GM21576 (cell line): Measurements from ENCODE around the gene IL17RD.

Experiments used
- ATAC-seq: cut with Tn5 transposase; IDR thresholded peaks from one replicate; pipeline ENCODE4 v1.9.1; 2021; ENCODE audit warnings: mild to moderate bottlenecking, moderate library complexity; ENCODE audit not compliant: unreplicated experiment

The IL17RD gene

DNA sequence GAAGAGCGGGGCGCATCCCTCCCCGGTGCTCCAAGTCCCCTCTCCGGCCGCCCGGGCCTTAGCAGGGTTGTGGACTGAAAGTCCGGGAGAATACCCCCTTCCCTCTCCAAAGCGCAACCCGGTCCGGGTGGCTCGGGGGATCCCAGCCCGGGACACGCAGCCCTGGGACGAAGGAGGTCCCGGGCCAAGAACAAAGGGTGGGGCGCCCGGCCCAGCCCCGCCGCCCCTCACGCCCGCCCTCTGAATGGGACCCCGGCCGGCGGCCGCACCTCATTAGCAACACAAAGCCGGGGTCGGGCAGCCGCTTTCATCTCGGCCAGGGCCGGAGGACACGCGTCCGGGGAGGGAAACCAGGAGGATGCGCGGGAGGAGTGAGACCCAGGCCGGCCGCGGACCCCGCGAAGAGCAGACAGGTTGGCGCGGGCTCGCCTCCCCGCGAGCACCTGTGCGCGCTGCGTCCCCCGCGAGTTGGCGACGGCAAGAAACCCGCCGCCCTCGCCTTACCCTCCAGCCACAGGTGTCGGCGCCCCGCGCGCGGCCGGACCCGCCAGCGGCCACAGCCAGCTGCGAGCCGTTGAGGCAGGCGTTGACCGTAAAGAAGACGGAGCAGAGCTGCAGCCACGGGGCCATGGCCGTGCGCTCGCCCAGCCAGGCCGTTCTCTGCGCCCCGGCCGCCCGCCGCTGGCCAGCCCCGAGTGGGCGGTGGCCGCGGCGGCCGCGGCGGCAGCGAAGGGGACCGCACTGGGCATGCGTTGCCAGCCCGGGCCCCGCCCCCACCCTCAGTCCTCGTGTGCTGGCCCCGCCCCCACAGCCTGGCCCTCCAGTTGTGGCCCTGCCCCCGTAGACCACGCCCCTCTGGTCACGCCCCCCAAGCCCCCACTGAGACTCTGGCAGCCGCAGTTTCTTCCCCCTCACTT, at the start of gene IL17RD:
Gene IL17RD, minus strand, starts transcription at position 697 of the 917 bp plus-strand sequence. Its CDS starts 67 bp downstream, at position 630.
- ATAC-seq, result no peak

DNA sequence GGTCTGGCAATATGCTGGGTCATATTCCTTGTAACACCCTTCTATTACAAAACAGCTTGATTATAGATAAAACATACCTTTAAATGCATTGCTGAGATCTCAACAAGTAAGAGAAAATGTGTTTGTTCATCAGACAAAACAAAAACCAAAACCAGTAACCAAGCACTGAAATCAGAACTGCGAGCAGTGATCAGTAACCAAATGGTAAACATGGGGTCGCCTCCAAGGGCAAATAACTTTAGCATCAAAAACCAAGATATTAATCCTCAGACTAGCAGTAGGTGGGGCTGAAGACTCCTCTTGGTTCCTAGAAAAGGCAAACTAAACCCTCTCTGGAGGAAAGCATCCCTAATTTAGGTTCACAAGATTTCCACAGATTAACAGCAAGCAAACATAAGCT, 41.3 kb upstream of the IL17RD start:
- ATAC-seq, result no peak

DNA sequence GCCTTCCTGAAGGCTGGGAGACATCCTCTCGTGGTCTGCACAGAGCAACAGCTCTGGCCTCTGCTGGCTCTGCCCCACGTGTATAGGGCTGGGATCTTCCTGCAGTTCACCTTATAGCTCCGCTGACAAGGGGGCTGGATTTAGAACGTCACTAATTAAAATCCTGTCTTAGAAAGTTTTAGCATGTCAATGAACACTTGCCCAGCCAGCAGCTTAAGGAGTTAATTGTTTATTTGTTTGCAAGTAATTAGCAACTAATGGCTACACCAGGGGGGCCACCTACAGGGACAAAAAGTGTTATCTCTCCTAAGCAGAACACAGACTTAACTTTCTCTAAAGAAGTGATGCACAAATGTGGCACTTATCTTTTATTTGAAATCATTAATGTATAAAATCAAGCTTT, 34.7 kb upstream of the IL17RD start, which contains the start of gene HESX1:
Gene HESX1, minus strand, starts transcription at position 84 of the 403 bp plus-strand sequence. Its CDS starts 60 bp downstream, at position 24.
- ATAC-seq, result no peak

DNA sequence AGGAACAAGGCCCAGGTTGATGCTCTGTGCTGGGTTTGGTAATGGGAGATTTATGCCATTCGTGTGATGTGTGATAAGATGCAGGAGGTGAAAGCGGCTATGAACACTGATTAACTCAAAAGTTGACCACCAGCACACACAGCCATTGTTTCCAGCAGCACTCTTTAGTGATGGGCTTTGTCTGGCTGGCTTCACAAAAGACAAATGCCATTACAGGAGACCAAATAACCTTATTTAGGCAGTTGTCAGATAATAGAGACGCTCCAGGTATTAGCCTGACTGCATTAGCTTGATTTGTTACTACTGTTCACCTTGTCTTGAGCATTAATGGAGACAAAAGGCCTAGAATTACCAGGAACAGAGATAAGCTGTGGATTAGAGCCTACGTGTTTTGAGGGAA, 29.5 kb upstream of the IL17RD start:
- ATAC-seq, result no peak

DNA sequence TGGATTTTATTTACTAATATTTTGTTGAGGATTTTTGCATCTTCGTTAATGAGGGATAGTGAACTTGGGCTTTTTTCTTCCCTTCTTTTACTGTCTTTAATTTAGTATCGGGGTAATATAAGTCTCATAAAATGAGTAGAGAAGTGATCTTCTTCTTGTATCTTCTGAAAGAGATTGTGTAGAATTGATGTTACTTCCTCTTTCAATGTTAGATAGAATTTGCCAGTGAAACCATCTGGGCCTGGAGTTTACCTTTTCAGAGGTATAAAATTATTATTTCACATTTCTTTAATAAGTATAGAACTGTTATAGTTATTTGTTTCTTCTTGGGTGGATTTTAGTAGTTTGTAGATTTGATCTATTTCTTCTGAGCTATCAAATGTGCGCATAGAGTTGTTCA, 26.9 kb upstream of the IL17RD start:
- ATAC-seq, result no peak

DNA sequence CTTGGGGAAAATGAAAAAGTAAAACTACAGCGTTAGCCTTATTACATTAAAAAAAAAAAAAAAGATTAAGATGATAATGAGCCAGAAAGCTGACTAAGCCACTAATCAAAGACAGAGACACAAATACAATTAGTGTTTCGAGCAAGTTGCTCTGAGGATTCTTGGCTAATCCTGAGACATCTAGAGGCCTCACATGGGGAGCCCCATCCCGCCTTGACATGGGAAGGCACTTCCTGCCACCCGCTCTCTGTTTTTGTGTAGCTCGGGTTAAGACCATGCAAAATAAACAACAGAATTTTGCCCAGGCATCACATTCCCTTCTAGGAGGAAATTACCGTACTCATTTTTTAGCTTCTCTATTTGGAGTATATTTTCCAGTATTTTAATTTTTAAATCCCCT, 19.4 kb upstream of the IL17RD start:
- ATAC-seq, result no peak

DNA sequence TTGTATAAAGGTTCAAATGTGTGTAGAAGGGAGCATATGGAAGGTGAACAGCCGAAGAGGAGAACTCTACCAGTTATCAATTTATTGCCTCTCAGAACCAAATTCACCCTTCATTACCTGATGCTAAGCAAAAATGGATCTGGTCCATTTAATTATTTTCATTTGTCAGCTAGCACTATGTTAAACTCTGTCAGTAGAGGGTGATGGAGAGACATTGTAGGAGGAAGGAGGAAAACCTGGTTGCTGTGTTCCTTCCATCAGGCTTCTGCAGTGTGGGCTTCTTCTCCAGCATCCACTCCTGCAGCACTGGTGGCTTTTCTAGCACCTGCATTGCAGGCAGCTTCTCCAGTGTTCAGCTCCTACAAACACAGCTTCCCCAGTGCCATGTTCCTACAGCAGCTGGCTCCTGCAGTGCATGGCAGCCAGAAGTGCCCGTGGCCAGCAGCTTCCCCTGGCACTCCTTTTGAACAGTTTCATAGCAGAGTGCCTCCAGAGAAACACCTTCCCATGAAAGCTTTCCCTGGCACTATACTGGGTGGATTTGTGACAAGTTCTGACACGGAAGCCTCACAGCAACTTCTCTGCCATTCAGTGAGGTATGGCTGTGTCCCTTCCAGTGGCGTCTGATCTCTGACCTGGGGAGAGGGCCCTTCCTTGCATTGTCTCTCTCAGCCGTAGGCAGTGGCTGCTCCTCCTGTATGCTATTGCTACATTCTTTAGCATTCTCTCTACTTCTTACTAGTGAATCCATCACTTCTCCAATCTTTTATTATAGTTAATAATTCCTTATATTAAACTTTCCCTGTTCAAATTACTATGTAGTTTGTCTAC, 14.6 kb upstream of the IL17RD start:
- ATAC-seq, result no peak

DNA sequence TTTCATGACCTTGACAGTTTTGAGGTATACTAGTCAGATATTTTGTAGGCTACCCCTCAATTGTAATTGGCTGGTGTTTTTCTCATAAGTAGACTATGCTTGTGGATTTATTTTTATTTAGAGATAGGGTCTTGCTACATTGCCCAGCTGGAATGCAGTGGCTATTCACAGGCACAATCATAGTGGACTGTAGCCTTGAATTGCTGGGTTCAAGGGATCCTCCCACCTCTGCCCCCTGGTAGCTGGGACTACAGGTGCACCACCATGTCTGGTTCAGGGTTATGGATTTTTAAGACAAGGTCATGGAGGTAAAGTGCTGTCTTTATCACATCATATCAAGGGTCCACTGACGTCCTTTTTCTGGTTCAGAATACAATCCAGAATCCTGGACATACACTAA, 10.9 kb upstream of the IL17RD start:
- ATAC-seq, result no peak

DNA sequence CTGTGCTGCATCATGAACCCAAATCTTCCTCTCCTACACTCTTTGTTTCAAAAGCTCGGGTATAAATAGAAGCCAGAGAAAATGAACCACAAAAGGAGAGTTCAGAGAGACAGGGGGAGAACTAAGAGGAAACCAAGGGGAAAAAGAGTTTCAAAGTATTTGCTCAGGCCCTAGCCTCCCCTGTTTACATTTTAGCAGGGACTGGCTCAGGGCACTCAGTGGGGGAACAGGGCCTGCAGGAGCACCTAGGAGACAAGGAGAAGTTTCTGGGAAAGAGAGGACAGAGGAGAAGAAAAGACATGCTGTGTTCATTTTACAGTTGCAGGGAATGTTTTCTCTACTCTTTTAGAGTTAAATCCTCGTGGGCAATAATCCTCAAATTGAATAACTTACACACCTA, 8.5 kb upstream of the IL17RD start:
- ATAC-seq, result no peak

DNA sequence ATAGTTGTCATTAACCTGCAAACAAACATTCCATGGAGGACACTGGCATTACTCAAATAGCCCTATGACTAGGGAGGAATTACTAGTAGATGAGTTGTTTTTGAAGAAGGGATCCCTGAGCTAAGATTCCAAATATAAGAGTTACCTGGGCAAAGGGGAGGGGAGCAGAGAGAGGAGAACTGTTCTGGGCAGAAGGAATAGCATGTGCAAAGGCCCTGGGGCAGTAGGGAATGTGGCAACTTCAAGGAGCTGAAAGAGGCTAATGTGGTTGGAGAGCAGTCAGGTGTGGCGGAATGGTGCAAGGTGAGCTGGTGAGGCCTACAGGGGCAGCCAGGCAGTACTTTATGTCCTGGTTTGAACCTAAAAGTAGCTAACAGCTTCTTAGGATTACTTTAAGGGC, 5.8 kb upstream of the IL17RD start:
- no peak for ATAC-seq

DNA sequence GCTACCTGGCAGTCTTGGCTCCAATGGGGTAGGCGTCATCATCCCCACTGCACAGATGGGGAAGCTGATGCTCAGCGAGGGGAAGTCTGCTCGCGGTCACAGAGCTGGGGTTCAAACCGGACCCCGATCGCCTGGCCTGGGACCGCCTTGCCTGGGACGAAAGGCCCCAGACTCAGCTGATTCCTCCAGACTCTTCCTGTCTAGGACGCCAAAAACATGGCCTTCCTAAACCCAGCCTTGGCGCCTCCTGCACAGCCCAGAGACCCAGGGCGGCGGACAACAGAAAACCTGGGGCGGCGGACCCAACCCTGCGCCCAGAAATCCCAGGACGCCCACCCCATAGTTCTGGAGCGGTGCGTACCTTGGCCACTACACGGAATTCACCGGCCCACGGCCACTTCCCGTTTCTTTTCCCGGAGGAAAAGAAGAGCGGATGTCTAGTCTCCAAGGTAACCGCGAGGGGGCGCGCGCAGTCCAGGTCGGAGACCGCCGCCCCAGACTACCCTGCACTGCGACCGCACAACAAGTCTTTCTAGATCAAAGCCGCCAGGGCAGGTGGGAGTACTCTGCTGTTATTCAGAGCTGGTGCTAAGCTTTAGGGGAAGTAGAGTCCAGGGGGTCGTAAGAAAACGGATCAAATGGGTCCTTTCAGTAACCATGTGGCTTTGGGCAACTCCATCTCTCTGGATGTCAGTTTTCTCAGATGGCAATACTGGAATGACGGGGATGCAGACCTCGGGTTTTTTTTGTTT, 4.9 kb upstream of the IL17RD start:
- no peak for ATAC-seq

DNA sequence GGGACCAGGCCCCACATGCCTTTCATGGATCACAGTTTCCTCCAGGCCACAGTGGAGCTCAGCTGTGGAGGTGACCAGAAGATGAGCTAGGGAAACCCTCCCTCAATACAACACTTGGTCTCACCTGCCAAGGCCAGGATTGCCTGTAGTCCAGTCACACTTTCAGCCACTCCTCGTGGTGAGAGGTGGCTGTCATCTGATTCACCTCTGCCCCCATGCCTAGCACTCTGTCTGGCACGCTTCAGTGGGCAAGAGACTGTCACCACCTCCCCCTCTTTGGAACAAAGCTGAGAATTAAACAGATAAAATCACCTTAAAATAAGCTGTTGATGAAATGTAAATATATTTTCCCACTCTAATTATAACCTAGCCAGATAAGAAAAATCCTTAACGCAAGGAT, 4.0 kb upstream of the IL17RD start:
- no peak for ATAC-seq

DNA sequence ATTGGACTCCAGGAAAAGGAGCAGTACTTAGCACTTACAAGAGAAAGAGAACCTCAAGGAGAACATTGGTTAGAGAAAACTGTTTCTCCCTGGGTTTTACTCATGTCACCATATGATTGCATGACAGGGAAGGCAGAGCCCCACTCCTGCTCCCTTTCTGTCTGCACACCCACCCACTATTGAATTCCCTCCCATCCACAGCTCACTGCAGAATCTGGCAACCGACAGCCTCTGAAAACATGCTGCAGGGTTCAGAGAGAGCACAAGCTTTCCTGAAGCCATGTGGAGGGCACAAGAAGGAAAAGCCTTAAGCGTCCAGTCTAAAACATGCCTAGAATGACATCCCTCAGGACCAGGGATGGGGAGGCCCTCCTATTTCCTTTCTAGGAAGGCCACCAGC, 3.0 kb upstream of the IL17RD start:
- ATAC-seq, result no peak

DNA sequence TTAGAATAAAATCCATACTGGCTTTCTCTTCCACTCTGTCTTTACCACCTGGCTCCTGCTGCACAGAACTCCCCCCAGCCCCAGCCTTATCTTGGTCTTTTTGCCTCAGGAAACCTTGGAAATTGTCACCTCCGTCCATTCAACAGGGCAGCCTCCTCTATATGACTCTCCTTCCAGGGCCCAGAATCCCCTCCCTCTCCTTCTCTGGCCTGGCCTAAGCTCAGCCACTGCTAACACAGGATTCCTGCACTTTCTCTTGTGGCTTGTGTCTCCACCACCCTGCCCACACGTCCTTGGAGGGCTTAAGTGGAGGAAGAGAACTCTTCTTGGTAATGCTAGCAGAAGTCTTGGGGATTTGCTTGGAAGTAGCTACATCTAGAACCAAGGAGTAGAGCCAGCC, 1.5 kb upstream of the IL17RD start:
- no peak for ATAC-seq

DNA sequence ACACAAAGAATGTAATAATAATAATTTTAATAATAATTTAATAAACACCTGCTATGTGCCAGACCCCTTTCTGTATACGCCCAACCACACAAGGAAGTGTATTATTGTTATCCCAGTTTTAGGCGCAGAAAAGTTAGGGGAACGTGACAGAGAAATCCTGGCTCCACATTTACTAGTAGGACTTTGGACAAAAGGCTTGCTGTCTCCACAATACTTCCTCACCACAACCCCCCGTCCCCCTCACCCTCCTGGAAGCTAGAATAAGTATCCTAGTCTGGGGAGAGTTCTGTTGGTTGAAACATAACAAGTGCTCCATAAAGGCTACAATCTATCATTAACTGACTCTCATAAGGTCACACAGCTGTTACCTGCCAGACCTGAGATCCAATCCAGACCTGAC, 488 bp upstream of the IL17RD start:
- ATAC-seq, result no peak

DNA sequence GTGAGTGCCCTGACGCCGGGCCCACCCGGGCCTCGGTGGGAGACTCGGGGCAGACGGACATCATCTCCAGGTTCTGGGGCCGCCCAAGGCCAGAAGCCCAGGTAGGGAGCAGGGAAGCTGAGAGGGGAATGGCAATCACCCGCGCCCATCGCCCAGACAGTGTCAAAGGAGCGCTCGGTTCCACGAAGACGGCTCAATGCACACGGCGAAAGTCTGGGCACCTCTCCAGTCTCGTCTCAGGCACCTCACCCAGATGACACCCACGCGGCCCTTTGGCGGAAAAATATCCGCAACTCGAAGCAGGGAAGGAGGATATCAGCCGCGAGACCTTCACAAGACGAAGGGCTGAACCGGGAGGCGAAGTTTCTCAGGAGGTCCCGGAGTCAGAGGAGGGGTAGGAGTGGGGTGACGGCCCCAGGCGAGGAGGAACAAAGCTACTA, 916 bp downstream of the IL17RD start:
- no peak for ATAC-seq

DNA sequence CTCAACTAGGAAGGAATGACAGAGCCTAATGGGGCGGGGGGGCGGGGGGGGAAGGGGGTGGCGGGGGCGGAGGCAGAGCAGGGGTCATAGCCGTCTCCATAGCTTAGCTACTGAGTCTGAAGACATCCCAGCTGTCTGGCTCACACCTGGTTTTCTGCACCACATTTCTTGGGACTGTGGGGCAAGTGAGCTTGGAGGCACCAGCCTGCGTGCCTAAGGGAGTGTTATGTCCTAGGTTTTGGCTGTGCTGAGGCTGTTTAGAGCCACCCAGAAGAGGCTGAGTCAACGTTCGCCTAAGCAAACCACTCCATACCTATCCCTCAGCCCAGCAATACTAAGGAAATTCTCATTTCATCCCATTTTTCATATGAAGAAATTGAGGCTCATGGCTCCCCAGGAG, 1.4 kb downstream of the IL17RD start:
- ATAC-seq, result no peak

DNA sequence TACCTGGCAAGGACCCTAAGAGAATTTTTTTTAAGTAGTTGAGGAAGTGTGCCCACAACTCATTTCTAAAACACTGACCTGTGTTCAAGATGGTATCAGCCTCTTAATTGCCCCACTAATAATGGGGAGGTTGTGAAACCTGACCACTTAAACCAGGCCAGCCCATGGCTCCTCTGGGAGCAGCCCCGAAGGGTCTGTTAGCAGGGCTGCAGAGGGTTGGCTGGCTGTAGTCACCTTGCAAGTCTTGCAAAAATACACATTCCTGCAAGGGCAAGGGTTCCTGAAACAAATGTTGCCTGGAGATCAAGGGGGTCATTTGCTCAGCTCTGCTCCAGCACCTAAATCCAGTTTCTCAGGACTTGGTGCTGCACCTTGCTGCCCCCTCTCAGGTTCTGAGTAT, 3.2 kb downstream of the IL17RD start:
- ATAC-seq, result no peak

DNA sequence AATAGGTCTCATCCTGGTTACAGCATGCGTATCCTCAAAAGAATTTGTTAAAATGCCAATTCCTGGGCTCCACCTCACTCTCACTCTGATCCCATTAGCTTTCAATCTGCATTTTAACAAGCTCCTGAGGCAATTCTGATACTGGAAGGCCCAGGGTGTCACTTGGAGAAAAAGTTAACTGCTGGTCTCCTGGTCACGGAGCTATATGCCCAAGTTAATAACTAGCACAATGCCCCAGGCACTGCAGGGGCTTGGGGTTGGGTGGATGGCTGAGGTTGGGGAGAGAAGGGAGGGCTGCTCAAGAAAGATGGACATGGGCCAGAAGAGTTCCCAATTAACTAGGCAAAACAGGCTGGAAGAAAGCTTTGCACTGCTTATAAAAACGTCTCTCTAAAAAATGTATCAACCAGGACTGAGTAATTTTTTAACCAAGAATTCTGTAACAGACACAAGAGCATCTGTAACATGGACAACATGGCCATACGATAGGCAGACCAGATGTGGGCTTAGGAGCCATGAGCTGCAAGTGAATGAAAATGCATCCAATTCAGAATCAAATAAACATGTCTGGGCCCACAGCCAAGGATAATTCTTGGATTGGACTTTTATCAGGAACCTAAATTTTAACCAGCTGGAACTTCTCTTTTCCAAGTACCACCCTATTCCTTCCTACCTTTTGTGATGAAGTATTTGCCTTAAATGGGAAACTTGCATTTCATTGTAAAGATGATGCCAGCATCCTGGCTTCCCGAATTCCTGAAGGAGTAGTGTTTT, 4.2 kb downstream of the IL17RD start:
- no peak for ATAC-seq

DNA sequence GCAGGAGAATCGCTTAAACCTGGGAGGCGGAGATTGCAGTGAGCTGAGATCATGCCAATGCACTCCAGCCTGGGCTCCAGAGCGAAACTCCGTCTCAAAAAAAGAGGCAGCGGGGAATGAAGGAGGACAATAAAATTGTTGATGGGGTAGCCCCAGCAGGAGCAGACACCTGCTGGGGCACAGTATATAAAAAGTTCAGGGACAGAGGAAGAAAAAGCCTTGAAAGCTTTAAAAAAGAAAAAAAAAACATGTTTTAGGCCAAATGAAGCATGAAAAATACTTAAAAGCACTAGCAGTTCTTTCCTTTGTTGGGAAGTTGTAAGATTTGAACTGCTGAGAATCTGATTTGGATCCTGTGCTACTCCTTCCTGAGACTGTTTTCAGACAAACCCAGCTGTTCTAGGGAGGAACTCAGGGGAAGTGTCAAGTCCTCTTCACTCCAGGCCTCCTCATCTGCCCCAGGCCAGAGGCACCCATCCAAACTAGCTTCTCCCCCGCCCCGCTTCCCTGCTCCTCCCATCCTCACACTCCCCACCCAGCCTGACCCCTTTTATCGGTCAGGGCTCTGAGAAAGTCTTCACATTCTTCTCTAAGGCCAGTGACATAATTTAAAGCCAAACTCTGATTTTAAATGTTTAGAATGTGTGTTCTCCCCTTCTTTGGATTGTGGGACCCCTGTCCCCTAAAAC, 4.9 kb downstream of the IL17RD start:
- ATAC-seq, result no peak
